C4-2B (cell line): ENCODE measurements around the gene CDK5RAP3.

Experiments
- CTCF ChIP-seq: fragments of 450-650 bp; conservative IDR thresholded peaks from 2 replicates; pipeline ENCODE4 v1.5.1; 2017; ENCODE audit warnings: mild to moderate bottlenecking
- ZFX ChIP-seq: fragments of 450-650 bp; IDR thresholded peaks from 2 replicates; pipeline ENCODE4 v1.6.1; 2017

DNA sequence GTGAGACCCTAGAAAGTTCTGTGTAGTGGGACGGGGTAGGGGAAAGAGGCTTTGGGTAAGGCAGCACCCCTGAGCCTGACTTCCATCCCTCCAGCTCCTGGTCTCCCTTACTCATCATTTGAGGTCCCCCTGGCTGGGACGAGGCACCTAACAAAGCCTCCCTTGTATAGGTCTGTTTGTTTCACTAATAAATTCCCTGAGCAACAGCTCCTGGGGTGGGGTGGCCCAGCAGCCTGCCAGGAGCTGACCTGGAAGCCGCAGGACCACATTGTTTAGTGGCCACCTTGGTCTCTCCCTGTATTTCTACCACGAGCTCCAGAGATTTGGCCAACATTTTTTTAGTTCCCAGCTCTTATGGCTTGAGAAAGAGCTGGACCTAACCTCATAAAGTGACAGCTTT is 20.5 kb upstream of the CDK5RAP3 start:
- TF ChIP-seq CTCF (no peak), ZFX (no peak)
